HCT116 (cell line): ENCODE data around the gene HIRIP3. TPM values are rescaled to one million over a fixed set of nuclear protein-coding genes. Genes with fewer than 3 reads are reported as not detected.

Source experiments
- ATAC-seq: fragments of 200-7000 bp; cut with Tn5 transposase; 2 replicates; pipeline ENCODE4 v1.9.1; 2020; ENCODE audit warnings: mild to moderate bottlenecking, moderate library complexity
- BruUV-seq: library from RNA; stranded (reverse); fragments of 400-500 nt; replicated peaks from 2 replicates; lab custom pipeline; 2021; lab: Mats Ljungman, UMichigan
- CTCF ChIA-PET: fragments of 300-600 bp; sonication (Branson Sonifier 250); formaldehyde crosslinking; loops from one replicate; lab custom pipeline; 2021; ENCODE audit warnings: antibody characterized with exemption; lab: Charles Lee
- POLR2A ChIA-PET: fragments of 300-600, 350-600 bp; sonication (Branson Sonifier 250); formaldehyde crosslinking; loops from one replicate; lab custom pipeline; 2021; ENCODE audit warnings: antibody characterized with exemption; lab: Charles Lee
- RAD21 ChIA-PET, 2 experiments: fragments of 300-600 bp; sonication (Branson Sonifier 250); formaldehyde crosslinking; loops; one replicate each; lab custom pipeline; 2023; ENCODE audit warnings: low total read pairs in 2 of 2; ENCODE audit not compliant: uncharacterized antibody in 2 of 2, unreplicated experiment in 2 of 2, low non-redundant PET in 1 of 2; lab: Charles Lee
- DNase-seq: peaks from one replicate; pipeline ENCODE4 v3.0.0-alpha.2; 2010; ENCODE audit warnings: low read depth, low spot score
- H2AFZ ChIP-seq: fragments of 200-600 bp; shearing (Covaris generic), sonication (generic); 2 replicates; pipeline ENCODE4 v1.6.1; 2017; ENCODE audit warnings: low read depth, mixed run types, mixed read lengths, antibody characterized with exemption, low read length; ENCODE audit not compliant: poor library complexity, severe bottlenecking
- H3K27ac ChIP-seq: 2 replicates; pipeline ENCODE4 v1.5.1; 2012; ENCODE audit warnings: low read depth, low read length
- H3K27me3 ChIP-seq: fragments of 200-600 bp; sonication (generic); 2 replicates; pipeline ENCODE4 v1.6.1; 2016; ENCODE audit warnings: mixed run types, low read length, mixed read lengths; ENCODE audit not compliant: insufficient read depth
- H3K36me3 ChIP-seq, 2 experiments: fragments of 200-500 bp in 1 of 2; fragments of 200-600 bp in 1 of 2; sonication (Bioruptor generic) in 1 of 2; sonication (generic) in 1 of 2; 2 replicates each; pipeline versions ENCODE4 v1.5.1 to v1.6.1; 2014 to 2016; ENCODE audit warnings: low read length in 2 of 2, inconsistent platforms in 1 of 2, mixed read lengths in 1 of 2, mixed run types in 1 of 2; ENCODE audit not compliant: insufficient read depth in 2 of 2, control insufficient read depth in 1 of 2
- H3K4me1 ChIP-seq, 2 experiments: fragments of 200-600 bp in 1 of 2; sonication (generic) in 1 of 2; 2 replicates each; pipeline versions ENCODE4 v1.5.1 to v1.6.1; 2012 to 2017; ENCODE audit warnings: low read length in 2 of 2, inconsistent platforms in 1 of 2, mild to moderate bottlenecking in 1 of 2, mixed read lengths in 1 of 2, mixed run types in 1 of 2, moderate library complexity in 1 of 2; ENCODE audit not compliant: insufficient read depth in 2 of 2, control insufficient read depth in 1 of 2
- H3K4me2 ChIP-seq: fragments of 200-600 bp; sonication (generic); 2 replicates; pipeline ENCODE4 v1.6.1; 2017; ENCODE audit warnings: mixed run types, low read length, mixed read lengths
- H3K4me3 ChIP-seq, 2 experiments: fragments of 200-600 bp in 1 of 2; sonication (generic) in 1 of 2; replicated peaks in 1 of 2; 2 replicates each; pipeline ENCODE4 v1.5.1; 2011 to 2016; ENCODE audit warnings: low read length in 2 of 2, control low read depth in 1 of 2, low read depth in 1 of 2, mild to moderate bottlenecking in 1 of 2, mixed read lengths in 1 of 2, mixed run types in 1 of 2
- H3K79me2 ChIP-seq: fragments of 200-600 bp; sonication (generic); 2 replicates; pipeline ENCODE4 v1.6.1; 2017; ENCODE audit warnings: mild to moderate bottlenecking, mixed run types, low read length, moderate library complexity, mixed read lengths; ENCODE audit not compliant: insufficient read depth
- H3K9ac ChIP-seq: fragments of 200-600 bp; sonication (generic); 2 replicates; pipeline ENCODE4 v1.6.1; 2016; ENCODE audit warnings: low read length, mixed read lengths
- H3K9me2 ChIP-seq: fragments of 200-600 bp; sonication (generic), shearing (Covaris generic); 2 replicates; pipeline ENCODE4 v1.6.1; 2017; ENCODE audit warnings: mixed run types, mild to moderate bottlenecking, moderate library complexity; ENCODE audit not compliant: insufficient read depth
- H3K9me3 ChIP-seq, 2 experiments: fragments of 200-500 bp in 1 of 2; fragments of 200-600 bp in 1 of 2; sonication (Bioruptor generic) in 1 of 2; sonication (generic) in 1 of 2; 2 replicates each; pipeline ENCODE4 v1.6.1; 2014 to 2017; ENCODE audit warnings: low read length in 2 of 2, mixed read lengths in 2 of 2, inconsistent platforms in 1 of 2, low read depth in 1 of 2, mild to moderate bottlenecking in 1 of 2, mixed run types in 1 of 2, moderate library complexity in 1 of 2; ENCODE audit not compliant: control insufficient read depth in 1 of 2, insufficient read depth in 1 of 2
- H4K20me1 ChIP-seq: fragments of 200-600 bp; sonication (generic), shearing (Covaris generic); 2 replicates; pipeline ENCODE4 v1.6.1; 2017; ENCODE audit warnings: mixed run types, mild to moderate bottlenecking, moderate library complexity; ENCODE audit not compliant: insufficient read depth
- ATF3 ChIP-seq: IDR thresholded peaks from 2 replicates; pipeline ENCODE4 v1.6.1; 2012
- CBX3 ChIP-seq: IDR thresholded peaks from 2 replicates; pipeline ENCODE4 v1.6.1; 2012; ENCODE audit warnings: low read depth
- CEBPB ChIP-seq: IDR thresholded peaks from 2 replicates; pipeline ENCODE4 v1.6.1; 2012; ENCODE audit warnings: low read depth
- CTCF ChIP-seq, 3 experiments: fragments of 200-600 bp in 1 of 3; sonication (generic) in 1 of 3; IDR thresholded peaks in 2 of 3; conservative IDR thresholded peaks in 1 of 3; 2 replicates each; pipeline ENCODE4 v1.5.1; 2012 to 2017; ENCODE audit warnings: low read depth in 2 of 3, low read length in 2 of 3, antibody characterized with exemption in 1 of 3, borderline replicate concordance in 1 of 3, control low read depth in 1 of 3, mild to moderate bottlenecking in 1 of 3, mixed read lengths in 1 of 3, mixed run types in 1 of 3, moderate library complexity in 1 of 3; ENCODE audit not compliant: insufficient read depth in 1 of 3
- EGR1 ChIP-seq: IDR thresholded peaks from 2 replicates; pipeline ENCODE4 v1.6.1; 2012; ENCODE audit warnings: low read depth
- ELF1 ChIP-seq: IDR thresholded peaks from 2 replicates; pipeline ENCODE4 v1.6.1; 2012; ENCODE audit warnings: low read depth, borderline replicate concordance
- EZH2phosphoT487 ChIP-seq: fragments of 200-600 bp; IDR thresholded peaks from 2 replicates; pipeline ENCODE4 v1.6.1; 2018; ENCODE audit warnings: antibody characterized with exemption, borderline replicate concordance
- FOSL1 ChIP-seq: IDR thresholded peaks from 2 replicates; pipeline ENCODE4 v1.6.1; 2012; ENCODE audit warnings: low read depth
- JUND ChIP-seq: IDR thresholded peaks from 2 replicates; pipeline ENCODE4 v1.6.1; 2012
- POLR2A ChIP-seq: IDR thresholded peaks from 2 replicates; pipeline ENCODE4 v1.7.0; 2011; ENCODE audit warnings: borderline replicate concordance; ENCODE audit not compliant: insufficient read depth, insufficient read length; ENCODE audit errors: extremely low read depth
- POLR2AphosphoS5 ChIP-seq: IDR thresholded peaks from 2 replicates; pipeline ENCODE4 v1.6.1; 2011; ENCODE audit warnings: mild to moderate bottlenecking, low read depth, low read length, moderate library complexity
- RAD21 ChIP-seq: IDR thresholded peaks from 2 replicates; pipeline ENCODE4 v1.6.1; 2012; ENCODE audit warnings: low read depth, mild to moderate bottlenecking
- REST ChIP-seq: IDR thresholded peaks from 2 replicates; pipeline ENCODE4 v1.6.1; 2012; ENCODE audit warnings: low read depth
- SIN3A ChIP-seq: IDR thresholded peaks from 2 replicates; pipeline ENCODE4 v1.6.1; 2012; ENCODE audit warnings: low read depth
- SP1 ChIP-seq: IDR thresholded peaks from 2 replicates; pipeline ENCODE4 v1.6.1; 2012; ENCODE audit warnings: low read depth
- TCF7L2 ChIP-seq: IDR thresholded peaks from 2 replicates; pipeline ENCODE4 v1.7.0; 2011; ENCODE audit warnings: borderline replicate concordance, inconsistent platforms; ENCODE audit not compliant: insufficient read depth, insufficient read length; ENCODE audit errors: extremely low read depth
- YY1 ChIP-seq: IDR thresholded peaks from 2 replicates; pipeline ENCODE4 v1.6.1; 2011; ENCODE audit warnings: low read length, low read depth, moderate library complexity, mild to moderate bottlenecking; ENCODE audit not compliant: insufficient replicate concordance; ENCODE audit errors: extremely low read depth
- ZBTB33 ChIP-seq: IDR thresholded peaks from 2 replicates; pipeline ENCODE4 v1.6.1; 2011; ENCODE audit warnings: mild to moderate bottlenecking, low read length, moderate library complexity; ENCODE audit not compliant: insufficient replicate concordance; ENCODE audit errors: extremely low read depth
- ZFX ChIP-seq: fragments of 450-650 bp; IDR thresholded peaks from 2 replicates; pipeline ENCODE4 v1.6.1; 2017
- intact Hi-C: fragments of 100-400 bp; cut with micrococcal nuclease; formaldehyde crosslinking; loops from 2 replicates; pipeline ENCODE4 v1.10.0; 2022
- total RNA-seq: library from RNA; stranded (reverse); gene quantifications from one replicate; pipeline ENCODE4 v1.2.1, GENCODE V29; 2021; ENCODE audit not compliant: unreplicated experiment
- TF ChIP-seq, protein P1 (sequence below): IDR thresholded peaks from 2 replicates; pipeline ENCODE4 v1.6.1; 2012

HIRIP3 gene
- total RNA-seq, 1 experiment from 2014 or later = 21.8 TPM

DNA sequence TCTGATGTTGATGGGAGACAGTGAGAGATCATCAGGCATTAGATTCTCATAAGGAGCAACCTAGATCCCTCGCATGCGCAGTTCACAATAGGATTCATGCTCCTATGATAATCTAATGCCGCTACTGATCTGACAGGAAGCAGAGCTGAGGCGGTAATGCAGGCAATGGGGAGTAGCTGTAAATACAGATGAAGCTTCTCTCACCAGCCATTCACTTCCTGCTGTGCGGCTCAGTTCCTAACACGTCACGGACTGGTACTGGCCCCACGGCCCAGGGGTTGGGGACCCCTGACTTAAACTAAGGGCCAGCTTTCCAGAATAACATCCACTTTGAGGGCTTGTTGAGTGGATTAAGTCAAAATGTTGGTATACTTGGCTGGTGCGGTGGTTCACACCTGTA is 36.1 kb downstream of the HIRIP3 start:
- intact Hi-C loops = no loop called here
- no peak overlapping the region for H3K4me2 ChIP-seq
- no peaks in the 10 kb centered on the region for H3K27me3 ChIP-seq
- BruUV-seq = no TSS peak
- no peaks in the 10 kb centered on the region for H3K9me3 ChIP-seq
- no peaks in the 10 kb centered on the region for H3K36me3 ChIP-seq
- no peaks in the 10 kb centered on the region for H3K79me2 ChIP-seq
- no peak overlapping the region for H3K4me3 ChIP-seq
- H3K9me2 ChIP-seq = no peaks in the 10 kb centered on the region
- ATAC-seq = no peak
- no peak overlapping the region for H2AFZ ChIP-seq
- ChIA-PET POLR2A (no interaction called here), RAD21 (no interaction called here), CTCF (interaction anchor here (0.6 kb wide), 1 partner anchor 144 kb away, joined by 3 read pairs; no protein-coding TSS in a partner anchor)
- H3K4me1 ChIP-seq = peaks cover 11 to 24% of the 10 kb centered on the region in 2 experiments
- no peak overlapping the region for H3K27ac ChIP-seq
- no peaks in the 10 kb centered on the region for H4K20me1 ChIP-seq
- no peak for DNase-seq
- no peak overlapping the region for H3K9ac ChIP-seq
- TF ChIP-seq CTCF (IDR thresholded peaks at IDR 0.05 in 2 of 3, conservative IDR thresholded peaks at IDR 0.05 in 1 of 3; ENCODE audit: borderline replicate concordance in 1 of 3, insufficient read depth in 1 of 3, low read depth in 2 of 3, low read length in 2 of 3) = no peak
- no peak for TF ChIP-seq SP1
- no peak for TF ChIP-seq EZH2phosphoT487
- TF ChIP-seq CBX3 = no peak
- TF ChIP-seq POLR2A = no peak
- no peak for TF ChIP-seq ZFX
- no peak for TF ChIP-seq POLR2AphosphoS5
- no peak for TF ChIP-seq REST
- no peak for TF ChIP-seq ZBTB33
- no peak for TF ChIP-seq CEBPB
- TF ChIP-seq, protein P1, sequence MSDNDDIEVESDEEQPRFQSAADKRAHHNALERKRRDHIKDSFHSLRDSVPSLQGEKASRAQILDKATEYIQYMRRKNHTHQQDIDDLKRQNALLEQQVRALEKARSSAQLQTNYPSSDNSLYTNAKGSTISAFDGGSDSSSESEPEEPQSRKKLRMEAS = no peak
- no peak for TF ChIP-seq FOSL1
- no peak for TF ChIP-seq ELF1
- TF ChIP-seq TCF7L2 = no peak
- TF ChIP-seq JUND = no peak
- no peak for TF ChIP-seq EGR1
- TF ChIP-seq SIN3A = no peak
- TF ChIP-seq RAD21 = no peak
- TF ChIP-seq ATF3 = no peak
- TF ChIP-seq YY1 = no peak
